HG02763 (cell line): ENCODE results near the gene STX16.

Source experiments
- ATAC-seq: cut with Tn5 transposase; IDR thresholded peaks from one replicate; pipeline ENCODE4 v1.9.1; 2021; ENCODE audit warnings: mild to moderate bottlenecking, moderate library complexity; ENCODE audit not compliant: unreplicated experiment

STX16 gene

GRCh38 chr20:58708246-58708931 lies 57.3 kb downstream of the STX16 start:
- no peak for ATAC-seq

- ATAC-seq, result no peak
Measured at GRCh38 chr20:58709013-58709702, 58.1 kb downstream of the STX16 start.

- no peak for ATAC-seq
Measured at GRCh38 chr20:58709703-58710039, 58.6 kb downstream of the STX16 start.

- no peak for ATAC-seq
Measured at GRCh38 chr20:58710481-58711265, 59.6 kb downstream of the STX16 start.

- no peak for ATAC-seq
Measured at GRCh38 chr20:58711266-58712051, 60.4 kb downstream of the STX16 start.

GRCh38 chr20:58712151-58712791 lies 61.2 kb downstream of the STX16 start:
- ATAC-seq, result no peak

GRCh38 chr20:58712806-58713731 lies 62.0 kb downstream of the STX16 start:
- ATAC-seq, result no peak

GRCh38 chr20:58713801-58714339 lies 62.8 kb downstream of the STX16 start:
- no peak for ATAC-seq

- ATAC-seq, result no peak
Measured at GRCh38 chr20:58714340-58714922, 63.3 kb downstream of the STX16 start.

GRCh38 chr20:58714923-58715351 lies 63.9 kb downstream of the STX16 start:
- ATAC-seq, result no peak

GRCh38 chr20:58715391-58715800 lies 64.3 kb downstream of the STX16 start:
- no peak for ATAC-seq

- no peak for ATAC-seq
Measured at GRCh38 chr20:58715801-58716475, 64.9 kb downstream of the STX16 start.

- ATAC-seq, result no peak
Measured at GRCh38 chr20:58716476-58717277, 65.6 kb downstream of the STX16 start.

GRCh38 chr20:58717278-58718091 lies 66.4 kb downstream of the STX16 start:
- no peak for ATAC-seq

GRCh38 chr20:58718121-58718563 lies 67.1 kb downstream of the STX16 start:
- ATAC-seq, result no peak

GRCh38 chr20:58718729-58719128 lies 67.6 kb downstream of the STX16 start:
- ATAC-seq, result no peak

GRCh38 chr20:58719258-58719657 lies 68.2 kb downstream of the STX16 start:
- ATAC-seq, result no peak
